HUES6 (cell line): Measurements from ENCODE around the gene CHAC1.

Experiments
- H3K27ac ChIP-seq: 2 replicates; pipeline ENCODE4 v1.7.0; 2013; ENCODE audit warnings: low read depth, mild to moderate bottlenecking, low read length, inconsistent platforms
- H3K27me3 ChIP-seq: 2 replicates; pipeline ENCODE4 v1.6.1; 2013; ENCODE audit warnings: low read length; ENCODE audit not compliant: control insufficient read depth, insufficient read depth
- H3K36me3 ChIP-seq: 2 replicates; pipeline ENCODE4 v1.6.1; 2013; ENCODE audit warnings: low read length; ENCODE audit not compliant: control insufficient read depth, insufficient read depth
- H3K4me1 ChIP-seq: 2 replicates; pipeline ENCODE4 v1.6.1; 2013; ENCODE audit warnings: low read length; ENCODE audit not compliant: control insufficient read depth, insufficient read depth
- H3K4me3 ChIP-seq: 2 replicates; pipeline ENCODE4 v1.5.1; 2013; ENCODE audit warnings: low read depth, low read length
- H3K9ac ChIP-seq: one replicate; pipeline ENCODE4 v1.6.1; 2013; ENCODE audit warnings: mild to moderate bottlenecking, low read length
- H3K9me3 ChIP-seq: 2 replicates; pipeline ENCODE4 v1.6.1; 2013; ENCODE audit warnings: low read depth, low read length; ENCODE audit not compliant: control insufficient read depth, insufficient read depth

The CHAC1 gene

DNA sequence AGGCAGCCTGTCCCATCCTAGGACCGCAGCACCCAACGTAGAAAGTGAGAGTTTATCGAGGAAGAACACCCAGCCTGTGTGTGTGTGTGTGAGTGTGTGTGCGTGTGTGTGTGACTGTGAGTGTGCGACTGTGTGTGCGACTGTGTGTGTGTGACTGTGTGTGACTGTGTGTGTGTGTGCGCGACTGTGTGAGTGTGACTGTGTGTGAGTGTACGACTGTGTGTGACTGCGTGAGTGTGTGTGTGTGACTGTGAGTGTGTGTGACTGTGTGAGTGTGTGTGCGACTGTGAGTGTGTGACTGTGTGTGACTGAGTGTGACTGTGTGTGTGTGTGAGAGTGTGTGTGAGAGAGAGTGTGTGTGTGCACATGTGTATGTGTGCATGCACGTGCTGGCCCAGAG, 39.3 kb upstream of the CHAC1 start:
- Histone ChIP-seq H3K4me3 (no peak overlapping the region), H3K9ac (no peak overlapping the region), H3K27me3 (peaks cover 20% of the 10 kb centered on the region), H3K9me3 (no peaks in the 10 kb centered on the region), H3K4me1 (peaks cover 34% of the 10 kb centered on the region), H3K27ac (no peak overlapping the region), H3K36me3 (no peaks in the 10 kb centered on the region)

DNA sequence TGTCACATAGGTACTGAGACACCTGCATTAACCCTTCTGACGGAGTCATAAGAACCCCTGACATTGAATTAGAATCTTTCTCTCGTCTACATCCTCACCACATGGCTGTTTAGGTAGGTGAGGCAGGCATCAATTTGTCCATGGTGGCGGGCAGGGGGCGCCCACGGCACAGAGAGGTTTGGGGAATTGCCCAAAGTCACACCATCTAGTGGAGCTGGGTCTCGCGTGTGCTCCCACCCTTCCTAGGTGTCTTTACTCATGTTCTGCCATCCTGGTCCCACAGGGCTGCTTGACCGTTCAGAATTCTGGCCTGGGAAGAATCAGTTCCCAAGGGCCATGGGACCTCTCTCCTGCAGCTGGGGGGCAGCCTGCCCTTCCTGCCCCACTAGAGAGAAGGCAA, 38.8 kb upstream of the CHAC1 start:
- no peak overlapping the region for H3K9ac ChIP-seq
- peaks cover 36% of the 10 kb centered on the region for H3K4me1 ChIP-seq
- no peak overlapping the region for H3K4me3 ChIP-seq
- no peaks in the 10 kb centered on the region for H3K9me3 ChIP-seq
- H3K36me3 ChIP-seq = no peaks in the 10 kb centered on the region
- H3K27ac ChIP-seq = no peak overlapping the region
- peaks cover 24% of the 10 kb centered on the region for H3K27me3 ChIP-seq

DNA sequence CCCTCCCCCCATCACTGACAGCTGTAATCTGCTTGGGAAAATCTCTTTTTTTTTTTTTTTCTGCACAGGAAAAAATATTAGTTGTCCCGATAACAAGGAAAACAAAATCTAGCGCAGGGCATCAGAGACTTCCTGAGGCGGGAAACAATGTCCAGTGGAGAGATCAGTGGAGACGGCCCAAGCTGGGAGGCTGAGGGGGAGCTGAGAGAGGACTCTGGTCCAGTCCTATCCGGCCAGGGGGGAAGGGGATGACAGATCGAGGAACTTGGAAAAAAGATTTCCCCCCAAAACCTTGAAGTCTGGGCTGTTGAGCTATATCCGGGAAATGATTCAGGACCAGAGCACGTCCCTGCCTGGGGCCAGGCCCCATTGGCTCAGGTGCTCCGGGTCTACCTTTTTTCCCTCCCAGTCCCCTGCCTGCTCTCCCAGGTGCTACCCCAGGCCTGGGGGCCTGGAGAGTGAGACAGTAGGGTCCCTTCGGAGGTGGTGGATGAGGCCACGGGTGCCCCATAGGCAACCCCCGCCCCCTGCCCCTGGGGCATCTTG, 38.1 kb upstream of the CHAC1 start:
- peaks cover 36% of the 10 kb centered on the region for H3K4me1 ChIP-seq
- no peak overlapping the region for H3K9ac ChIP-seq
- peaks cover 31% of the 10 kb centered on the region for H3K27me3 ChIP-seq
- no peaks in the 10 kb centered on the region for H3K9me3 ChIP-seq
- no peaks in the 10 kb centered on the region for H3K36me3 ChIP-seq
- H3K27ac ChIP-seq = no peak overlapping the region
- no peak overlapping the region for H3K4me3 ChIP-seq

DNA sequence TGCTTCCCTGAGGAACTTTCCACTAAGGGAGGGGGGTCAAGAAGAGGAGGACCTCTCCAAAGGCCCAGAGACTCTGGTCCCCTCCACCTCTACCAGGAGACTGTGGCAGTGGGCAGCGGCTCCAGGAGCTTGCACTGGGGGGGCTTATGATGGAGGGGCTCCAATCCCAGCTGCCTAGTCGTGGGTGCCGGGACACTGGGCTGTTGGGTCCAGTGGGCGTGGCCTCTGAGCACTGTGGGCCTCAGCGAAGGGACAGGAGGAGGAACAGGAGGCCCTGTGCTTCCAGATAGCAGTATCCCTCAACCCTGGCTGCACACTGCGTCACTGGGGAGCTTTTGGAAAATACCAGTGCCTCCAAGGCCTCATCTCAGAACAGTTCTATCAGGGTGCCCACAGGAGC, 37.6 kb upstream of the CHAC1 start:
- H3K36me3 ChIP-seq = no peaks in the 10 kb centered on the region
- no peak overlapping the region for H3K9ac ChIP-seq
- H3K4me1 ChIP-seq = peaks cover 32% of the 10 kb centered on the region
- no peaks in the 10 kb centered on the region for H3K9me3 ChIP-seq
- no peak overlapping the region for H3K27ac ChIP-seq
- peaks cover 34% of the 10 kb centered on the region for H3K27me3 ChIP-seq
- H3K4me3 ChIP-seq = no peak overlapping the region

DNA sequence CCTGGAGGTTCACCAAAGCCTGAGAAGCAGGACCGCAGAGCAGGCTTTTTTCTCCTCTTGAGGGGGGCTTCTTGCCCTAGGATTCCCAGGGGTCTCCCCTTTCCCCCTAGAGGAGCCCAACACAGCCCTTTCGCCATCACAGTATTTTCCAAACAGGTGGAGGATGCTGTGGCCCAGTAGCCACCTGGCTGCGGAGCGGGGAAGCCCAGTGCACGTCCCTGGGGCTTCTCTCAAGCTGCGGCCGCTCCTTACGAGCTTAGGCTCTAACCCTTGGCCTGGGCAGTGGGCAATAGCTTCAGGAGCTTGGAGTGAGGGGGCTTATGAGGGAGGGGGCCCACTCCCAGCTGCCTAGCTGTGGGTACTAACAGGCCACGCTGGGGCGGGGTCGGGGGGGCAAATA, 35.7 kb upstream of the CHAC1 start:
- no peak overlapping the region for H3K4me3 ChIP-seq
- no peaks in the 10 kb centered on the region for H3K36me3 ChIP-seq
- H3K9me3 ChIP-seq = no peaks in the 10 kb centered on the region
- H3K27ac ChIP-seq = no peak overlapping the region
- no peak overlapping the region for H3K9ac ChIP-seq
- peaks cover 18% of the 10 kb centered on the region for H3K4me1 ChIP-seq
- peaks cover 53% of the 10 kb centered on the region for H3K27me3 ChIP-seq

DNA sequence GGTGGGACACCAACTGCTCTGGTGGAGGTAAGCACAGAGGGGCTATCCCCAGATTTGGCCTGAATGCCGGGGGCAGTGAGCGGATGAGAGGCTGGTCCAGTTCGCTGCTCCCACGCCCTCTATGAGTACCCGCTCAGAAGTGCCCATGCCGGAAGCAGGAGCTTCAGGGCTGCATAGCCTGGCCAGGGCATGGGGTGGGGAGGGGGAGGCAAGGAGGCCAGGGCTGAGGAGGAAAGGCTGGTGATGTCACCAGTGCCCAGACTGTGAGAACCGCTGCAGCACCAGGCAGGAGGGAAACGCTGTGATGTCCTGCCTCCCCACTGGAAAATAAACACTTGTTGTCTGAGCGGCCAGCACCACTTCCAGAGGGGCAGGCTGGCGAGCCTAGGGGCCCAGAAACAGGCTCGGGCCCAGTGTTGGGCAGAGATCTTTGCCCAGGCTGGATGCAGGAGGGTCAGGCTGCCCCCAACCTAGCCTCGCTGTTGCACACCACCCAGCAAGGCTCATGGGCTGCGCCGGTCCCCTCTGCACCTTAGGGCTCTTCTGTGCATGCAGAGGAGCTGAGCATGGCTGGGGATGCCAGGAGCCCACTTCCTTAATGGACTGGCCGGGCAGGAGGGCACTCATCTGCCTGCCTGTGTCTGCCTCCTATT, 35.0 kb upstream of the CHAC1 start:
- H3K9me3 ChIP-seq = no peaks in the 10 kb centered on the region
- H3K27me3 ChIP-seq = peaks cover 59% of the 10 kb centered on the region
- no peak overlapping the region for H3K4me3 ChIP-seq
- peaks cover 18% of the 10 kb centered on the region for H3K4me1 ChIP-seq
- H3K36me3 ChIP-seq = no peaks in the 10 kb centered on the region
- H3K9ac ChIP-seq = no peak overlapping the region
- H3K27ac ChIP-seq = no peak overlapping the region

DNA sequence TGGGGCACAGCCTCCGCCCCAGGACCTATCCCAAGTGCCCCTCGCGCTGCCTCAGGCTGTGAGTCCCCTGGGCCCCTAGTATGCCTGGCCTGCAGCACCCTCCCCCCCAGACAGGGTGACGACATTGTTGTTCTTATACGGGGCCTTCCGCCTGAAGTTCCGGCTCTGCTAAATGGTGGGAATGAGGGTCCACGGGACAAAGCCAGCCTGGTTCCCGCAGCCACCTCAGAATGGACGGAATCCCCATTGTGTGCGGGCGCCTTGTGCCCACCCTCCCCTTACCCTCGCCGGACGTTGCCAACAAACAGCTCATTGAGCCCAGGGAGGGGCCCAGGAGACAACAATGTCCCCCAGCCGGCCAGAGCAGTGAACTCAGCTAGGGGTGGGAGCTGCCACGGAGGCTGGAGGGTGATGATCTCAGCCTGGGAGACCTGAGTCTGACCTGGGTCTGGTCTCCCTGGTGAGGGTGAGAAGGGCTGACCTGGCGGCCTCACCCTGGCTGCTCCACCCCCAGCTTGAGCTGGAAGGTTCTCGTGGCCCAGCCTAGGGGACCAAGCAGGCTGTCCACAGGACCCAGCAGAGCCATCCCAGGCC, 34.4 kb upstream of the CHAC1 start:
- no peak overlapping the region for H3K4me3 ChIP-seq
- peaks cover 66% of the 10 kb centered on the region for H3K27me3 ChIP-seq
- no peaks in the 10 kb centered on the region for H3K36me3 ChIP-seq
- no peak overlapping the region for H3K27ac ChIP-seq
- no peak overlapping the region for H3K9ac ChIP-seq
- H3K4me1 ChIP-seq = peaks cover 18% of the 10 kb centered on the region
- H3K9me3 ChIP-seq = no peaks in the 10 kb centered on the region

DNA sequence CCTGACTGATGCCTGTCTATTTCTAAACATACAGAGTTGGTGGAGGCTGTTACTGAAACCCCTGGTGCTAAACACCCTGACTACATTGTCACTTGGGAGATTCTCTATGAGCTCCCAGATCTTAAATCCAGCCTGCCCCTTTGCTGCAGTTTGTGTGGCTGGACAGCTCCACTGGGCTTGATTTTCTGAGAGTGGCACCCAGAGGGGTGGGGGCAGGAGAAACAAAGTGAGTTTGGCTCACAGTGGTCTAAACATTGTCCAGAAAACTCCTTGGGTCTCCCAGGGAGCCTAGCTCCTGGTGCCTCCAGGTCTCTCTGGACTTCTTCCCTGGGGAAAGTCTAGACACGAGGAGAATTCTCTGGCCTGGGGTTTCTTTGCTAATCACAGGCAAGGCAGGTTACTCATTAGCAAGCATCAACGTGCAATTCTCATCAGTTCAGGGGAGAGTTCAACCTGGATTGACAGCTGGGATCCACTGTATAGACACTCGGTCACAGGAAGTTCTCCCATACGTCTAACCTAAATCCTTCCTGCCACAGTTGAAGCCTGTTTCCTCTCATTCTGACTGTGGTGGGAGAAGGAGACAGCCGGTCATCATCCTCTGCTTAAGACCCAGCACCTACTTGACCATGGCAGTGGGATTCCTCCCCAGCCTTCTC, 31.2 kb upstream of the CHAC1 start:
- Histone ChIP-seq H3K4me1 (peaks cover 30% of the 10 kb centered on the region; the same call in 1 of the 2 replicates), H3K27me3 (peaks cover 90% of the 10 kb centered on the region), H3K27ac (no peak overlapping the region), H3K9ac (no peak overlapping the region), H3K36me3 (no peaks in the 10 kb centered on the region), H3K4me3 (no peak overlapping the region), H3K9me3 (no peaks in the 10 kb centered on the region)

DNA sequence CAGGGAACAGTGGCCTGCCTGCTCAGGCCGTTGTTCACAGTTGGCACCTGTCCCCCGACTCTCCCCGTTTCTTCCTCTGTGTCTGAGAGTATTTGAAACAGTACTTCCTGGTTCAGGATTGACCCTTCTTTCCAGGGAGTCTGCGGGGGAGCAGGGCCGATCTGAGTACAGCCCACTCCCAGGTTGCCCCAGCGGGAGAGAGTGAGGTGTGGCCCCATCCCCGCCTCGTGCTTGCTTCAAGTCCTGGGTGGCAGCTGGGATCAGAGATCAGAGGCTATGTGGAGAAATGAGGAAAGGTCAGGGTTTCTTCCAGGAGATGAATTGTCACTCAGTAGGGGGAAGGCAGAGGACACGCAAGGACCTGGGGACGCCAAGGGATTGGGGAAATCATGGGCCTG, 30.7 kb upstream of the CHAC1 start:
- H3K9ac ChIP-seq = no peak overlapping the region
- H3K4me1 ChIP-seq = peaks cover 34% of the 10 kb centered on the region; the same call in 1 of the 2 replicates
- no peaks in the 10 kb centered on the region for H3K36me3 ChIP-seq
- peaks cover 95% of the 10 kb centered on the region for H3K27me3 ChIP-seq
- H3K9me3 ChIP-seq = no peaks in the 10 kb centered on the region
- H3K27ac ChIP-seq = no peak overlapping the region
- H3K4me3 ChIP-seq = no peak overlapping the region

DNA sequence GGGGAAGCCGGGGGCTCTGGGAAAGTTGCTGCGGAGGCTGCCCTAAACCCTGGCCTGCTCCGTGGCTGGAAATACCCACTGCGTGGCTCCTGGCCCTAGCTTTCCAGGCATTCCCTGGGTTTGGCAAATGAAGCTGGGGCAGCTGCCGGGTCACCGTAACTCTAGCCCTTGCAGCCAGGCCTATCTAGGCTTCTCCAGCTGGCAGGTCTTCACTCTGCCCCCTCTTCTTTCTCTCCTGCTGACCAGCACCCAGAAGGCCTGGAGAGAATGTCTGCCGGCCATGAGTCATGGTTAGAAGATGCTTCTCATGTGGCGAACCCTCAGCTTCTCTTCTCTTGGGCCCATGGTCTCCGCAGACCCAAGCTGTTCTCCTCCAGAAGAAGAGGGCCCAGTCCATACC, 29.7 kb upstream of the CHAC1 start:
- Histone ChIP-seq H3K36me3 (no peaks in the 10 kb centered on the region), H3K27me3 (peaks cover 97% of the 10 kb centered on the region), H3K9ac (no peak overlapping the region), H3K4me1 (peaks cover 29% of the 10 kb centered on the region; the same call in 1 of the 2 replicates), H3K27ac (no peak overlapping the region), H3K4me3 (no peak overlapping the region), H3K9me3 (no peaks in the 10 kb centered on the region)

DNA sequence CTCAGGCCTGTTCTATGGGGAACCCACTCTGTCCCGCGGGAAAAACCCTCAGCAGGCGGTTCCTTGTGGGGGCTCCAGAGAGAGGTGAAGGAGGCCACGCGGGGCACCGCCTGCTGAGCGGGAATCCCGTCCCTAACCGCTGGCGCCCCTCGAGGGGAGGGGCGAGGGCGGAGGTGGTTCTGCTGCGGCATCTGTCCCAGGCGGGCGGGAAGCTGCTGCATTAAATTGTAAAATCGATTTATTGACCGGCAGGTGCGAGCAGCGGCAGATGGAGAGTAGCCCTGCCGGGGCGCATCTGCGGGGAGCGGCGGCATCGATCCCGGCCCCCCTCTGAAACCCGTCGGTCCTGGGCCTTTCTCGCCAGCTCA, 27.8 kb upstream of the CHAC1 start:
- no peaks in the 10 kb centered on the region for H3K9me3 ChIP-seq
- H3K4me3 ChIP-seq = peak overlapping the region; percentile 80
- H3K36me3 ChIP-seq = no peaks in the 10 kb centered on the region
- peaks cover 100% of the 10 kb centered on the region for H3K27me3 ChIP-seq
- H3K9ac ChIP-seq = no peak overlapping the region
- peaks cover 37% of the 10 kb centered on the region for H3K4me1 ChIP-seq
- no peak overlapping the region for H3K27ac ChIP-seq
